ENCODE data around the gene AUP1.
"Not testable (repeated sequence)": the region's sequence is repeated elsewhere in the genome, so short reads cannot be mapped to it uniquely, and the experiment has no call there.

Gene AUP1

GRCh38 chr2:74567881-74568280, 38.4 kb upstream of the AUP1 start:
- no peaks in the 10 kb centered on the region for H3K9me3 ChIP-seq (ENCODE audit: severe bottlenecking)
- TF ChIP-seq, protein P1, sequence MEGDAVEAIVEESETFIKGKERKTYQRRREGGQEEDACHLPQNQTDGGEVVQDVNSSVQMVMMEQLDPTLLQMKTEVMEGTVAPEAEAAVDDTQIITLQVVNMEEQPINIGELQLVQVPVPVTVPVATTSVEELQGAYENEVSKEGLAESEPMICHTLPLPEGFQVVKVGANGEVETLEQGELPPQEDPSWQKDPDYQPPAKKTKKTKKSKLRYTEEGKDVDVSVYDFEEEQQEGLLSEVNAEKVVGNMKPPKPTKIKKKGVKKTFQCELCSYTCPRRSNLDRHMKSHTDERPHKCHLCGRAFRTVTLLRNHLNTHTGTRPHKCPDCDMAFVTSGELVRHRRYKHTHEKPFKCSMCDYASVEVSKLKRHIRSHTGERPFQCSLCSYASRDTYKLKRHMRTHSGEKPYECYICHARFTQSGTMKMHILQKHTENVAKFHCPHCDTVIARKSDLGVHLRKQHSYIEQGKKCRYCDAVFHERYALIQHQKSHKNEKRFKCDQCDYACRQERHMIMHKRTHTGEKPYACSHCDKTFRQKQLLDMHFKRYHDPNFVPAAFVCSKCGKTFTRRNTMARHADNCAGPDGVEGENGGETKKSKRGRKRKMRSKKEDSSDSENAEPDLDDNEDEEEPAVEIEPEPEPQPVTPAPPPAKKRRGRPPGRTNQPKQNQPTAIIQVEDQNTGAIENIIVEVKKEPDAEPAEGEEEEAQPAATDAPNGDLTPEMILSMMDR (IDR thresholded peaks at IDR 0.05; ENCODE audit: low read depth, low read length) = no peak
- no peak overlapping the region for H3K4me3 ChIP-seq (ENCODE audit: low read depth, low read length)
- no peak for DNase-seq
- H3K36me3 ChIP-seq = no peaks in the 10 kb centered on the region
- no peak overlapping the region for H3K27ac ChIP-seq
- no peaks in the 10 kb centered on the region for H3K27me3 ChIP-seq (ENCODE audit: insufficient read depth, low read depth, severe bottlenecking)

DNA sequence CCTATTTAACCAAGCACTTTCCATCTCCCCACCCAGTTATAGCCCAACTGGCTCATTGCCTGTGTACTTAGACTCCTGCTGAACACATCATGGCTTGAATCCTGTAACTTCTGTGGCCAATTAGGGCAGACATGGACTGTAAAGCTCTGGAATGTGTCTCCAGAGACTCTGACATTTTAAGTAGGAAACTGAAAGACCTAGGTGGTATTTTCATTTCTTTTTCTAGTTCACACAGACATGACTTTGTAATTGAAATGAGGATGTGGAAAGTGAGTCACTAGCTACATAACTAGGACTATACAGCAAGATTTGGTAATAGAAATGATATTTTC, 37.2 kb upstream of the AUP1 start:
- Histone ChIP-seq H3K4me3 (ENCODE audit: low read depth, low read length) (no peak overlapping the region), H3K27ac (no peak overlapping the region)
- no peak for DNase-seq

GRCh38 chr2:74566076-74566753, 36.7 kb upstream of the AUP1 start:
- Histone ChIP-seq H3K9me3 (ENCODE audit: severe bottlenecking) (no peaks in the 10 kb centered on the region), H3K27me3 (ENCODE audit: insufficient read depth, low read depth, severe bottlenecking) (no peaks in the 10 kb centered on the region), H3K4me3 (ENCODE audit: low read depth, low read length) (no peak overlapping the region), H3K36me3 (no peaks in the 10 kb centered on the region), H3K27ac (no peak overlapping the region)
- TF ChIP-seq, protein P1 (IDR thresholded peaks at IDR 0.05; ENCODE audit: low read depth, low read length) = no peak
- DNase-seq = no peak

More for the DNA sequence above, 37.2 kb upstream of the AUP1 start:
- H3K27me3 ChIP-seq (ENCODE audit: insufficient read depth, low read depth, severe bottlenecking) = no peaks in the 10 kb centered on the region
- TF ChIP-seq, protein P1 (IDR thresholded peaks at IDR 0.05; ENCODE audit: low read depth, low read length) = no peak
- no peaks in the 10 kb centered on the region for H3K36me3 ChIP-seq
- H3K9me3 ChIP-seq (ENCODE audit: severe bottlenecking) = no peaks in the 10 kb centered on the region

- Histone ChIP-seq H3K9me3 (ENCODE audit: severe bottlenecking) (no peaks in the 10 kb centered on the region), H3K27ac (no peak overlapping the region), H3K27me3 (ENCODE audit: insufficient read depth, low read depth, severe bottlenecking) (no peaks in the 10 kb centered on the region), H3K4me3 (ENCODE audit: low read depth, low read length) (no peak overlapping the region), H3K36me3 (no peaks in the 10 kb centered on the region)
- DNase-seq = no peak
- TF ChIP-seq, protein P1 (IDR thresholded peaks at IDR 0.05; ENCODE audit: low read depth, low read length) = no peak
Observed at GRCh38 chr2:74564222-74564621, 34.7 kb upstream of the AUP1 start.

- H3K27me3 ChIP-seq (ENCODE audit: insufficient read depth, low read depth, severe bottlenecking) = no peaks in the 10 kb centered on the region
- no peak overlapping the region for H3K27ac ChIP-seq
- H3K36me3 ChIP-seq = no peaks in the 10 kb centered on the region
- no peak for DNase-seq
- TF ChIP-seq, protein P1 (IDR thresholded peaks at IDR 0.05; ENCODE audit: low read depth, low read length) = no peak
- H3K9me3 ChIP-seq (ENCODE audit: severe bottlenecking) = no peaks in the 10 kb centered on the region
- no peak overlapping the region for H3K4me3 ChIP-seq (ENCODE audit: low read depth, low read length)
Observed at GRCh38 chr2:74562126-74562775, 32.7 kb upstream of the AUP1 start.

GRCh38 chr2:74561022-74561421, 31.5 kb upstream of the AUP1 start:
- not testable (repeated sequence) for H3K27me3 ChIP-seq (ENCODE audit: insufficient read depth, low read depth, severe bottlenecking); H3K9me3 ChIP-seq (ENCODE audit: severe bottlenecking); H3K36me3 ChIP-seq; H3K4me3 ChIP-seq (ENCODE audit: low read depth, low read length); H3K27ac ChIP-seq; DNase-seq

All from WERI-Rb-1 (cell line).